ENCODE data around the gene CAMKV. TPM values are rescaled to one million over a fixed set of nuclear protein-coding genes. Genes with fewer than 3 reads are reported as not detected.

Gene CAMKV
- total and polyA plus RNA-seq, 2 experiments from 2014 or later = 2.7 to 3.5 TPM

DNA sequence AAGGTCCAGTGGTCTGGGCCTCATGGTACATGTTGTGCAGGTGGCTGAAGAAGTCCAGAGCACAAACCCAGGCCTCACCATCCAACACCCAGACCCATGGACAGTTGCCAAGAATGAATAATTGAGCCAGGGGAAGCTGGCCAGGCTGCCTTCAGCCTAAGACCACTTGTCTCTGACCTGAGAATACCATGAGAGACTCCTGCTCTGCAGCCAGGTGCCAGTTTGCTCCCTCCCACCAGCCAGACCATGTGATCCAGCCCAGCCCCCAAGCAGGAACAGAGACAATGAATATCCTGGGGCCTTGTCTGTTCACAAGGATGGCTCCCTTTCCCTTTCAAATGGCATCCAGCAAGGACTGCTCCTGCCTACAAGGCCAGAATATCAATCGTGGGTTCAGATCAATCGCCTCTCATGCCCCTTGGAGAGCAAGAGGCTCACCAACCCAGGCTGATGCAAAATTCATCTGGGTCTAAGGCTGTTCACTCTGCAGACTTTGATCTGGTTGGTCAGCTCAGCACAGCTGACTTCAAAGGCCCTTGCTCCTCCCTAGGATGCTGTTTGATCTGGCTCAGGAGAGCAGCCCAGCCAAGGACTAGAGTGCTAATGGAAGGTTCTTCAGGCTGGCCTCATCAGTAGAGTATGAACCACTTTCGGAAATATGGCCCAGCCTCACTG lies 26.7 kb downstream of the CAMKV start:
- Histone ChIP-seq H3K27ac (no peak overlapping the region), H3K36me3 (replicated peaks; ENCODE audit: insufficient read depth, low read depth) (no peaks in the 10 kb centered on the region), H3K9me3 (ENCODE audit: low read depth) (no peaks in the 10 kb centered on the region), H2AFZ (no peak overlapping the region), H3K79me2 (no peaks in the 10 kb centered on the region), H3K4me3 (no peak overlapping the region), H4K20me1 (ENCODE audit: insufficient read depth, poor library complexity, severe bottlenecking) (no peaks in the 10 kb centered on the region), H3K4me1 (ENCODE audit: insufficient read depth) (peaks cover 4% of the 10 kb centered on the region), H3K27me3 (no peaks in the 10 kb centered on the region), H3K9me2 (replicated peaks; ENCODE audit: insufficient read depth) (no peaks in the 10 kb centered on the region), H3K4me2 (no peak overlapping the region)
- WGBS (ENCODE audit: low lambda C conversion rate, missing lambda C conversion rate) = 96% methylated on average over 3 of the region's 3 CpGs
- TF ChIP-seq CTCF (IDR thresholded peaks at IDR 0.05; ENCODE audit: poor library complexity) (no peak), EZH2 (IDR thresholded peaks at IDR 0.05; ENCODE audit: borderline replicate concordance) (no peak), EZH2phosphoT487 (IDR thresholded peaks at IDR 0.05; ENCODE audit: low read depth, severe bottlenecking, unreplicated experiment) (no peak)
- peak; percentile 3 for DNase-seq (ENCODE audit: low spot score)

DNA sequence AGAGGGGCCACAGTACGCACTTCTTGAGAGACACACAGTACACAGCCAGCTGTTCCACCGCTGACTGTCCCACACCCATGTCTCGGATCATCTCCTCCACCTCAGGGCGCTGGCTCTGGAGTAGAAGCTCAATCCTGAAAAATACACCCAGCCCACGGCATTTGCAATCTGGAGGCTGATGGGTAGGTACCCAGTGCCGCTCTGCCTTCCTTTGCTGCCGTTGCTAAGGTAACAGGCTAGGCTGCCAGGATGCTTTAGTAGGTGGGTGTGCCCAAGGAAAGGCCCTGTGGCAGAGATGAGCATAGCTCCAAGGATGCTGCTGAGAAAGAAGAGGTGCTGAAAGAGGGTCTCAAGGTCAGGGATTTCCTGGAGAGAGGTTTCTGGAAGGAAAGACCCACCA lies 27.9 kb downstream of the CAMKV start:
- no peak for DNase-seq (ENCODE audit: low spot score)
- Histone ChIP-seq H3K9me3 (ENCODE audit: low read depth) (no peaks in the 10 kb centered on the region), H3K9me2 (replicated peaks; ENCODE audit: insufficient read depth) (no peaks in the 10 kb centered on the region), H3K27ac (no peak overlapping the region), H3K4me1 (ENCODE audit: insufficient read depth) (peaks cover 4% of the 10 kb centered on the region), H3K4me3 (no peak overlapping the region), H3K4me2 (no peak overlapping the region), H3K36me3 (replicated peaks; ENCODE audit: insufficient read depth, low read depth) (no peaks in the 10 kb centered on the region), H3K27me3 (no peaks in the 10 kb centered on the region), H2AFZ (no peak overlapping the region), H4K20me1 (ENCODE audit: insufficient read depth, poor library complexity, severe bottlenecking) (no peaks in the 10 kb centered on the region), H3K79me2 (no peaks in the 10 kb centered on the region)
- TF ChIP-seq EZH2 (IDR thresholded peaks at IDR 0.05; ENCODE audit: borderline replicate concordance) (no peak), EZH2phosphoT487 (IDR thresholded peaks at IDR 0.05; ENCODE audit: low read depth, severe bottlenecking, unreplicated experiment) (no peak), CTCF (IDR thresholded peaks at IDR 0.05; ENCODE audit: poor library complexity) (no peak)
- WGBS (ENCODE audit: low lambda C conversion rate, missing lambda C conversion rate) = 95% methylated on average over 7 of the region's 7 CpGs

DNA sequence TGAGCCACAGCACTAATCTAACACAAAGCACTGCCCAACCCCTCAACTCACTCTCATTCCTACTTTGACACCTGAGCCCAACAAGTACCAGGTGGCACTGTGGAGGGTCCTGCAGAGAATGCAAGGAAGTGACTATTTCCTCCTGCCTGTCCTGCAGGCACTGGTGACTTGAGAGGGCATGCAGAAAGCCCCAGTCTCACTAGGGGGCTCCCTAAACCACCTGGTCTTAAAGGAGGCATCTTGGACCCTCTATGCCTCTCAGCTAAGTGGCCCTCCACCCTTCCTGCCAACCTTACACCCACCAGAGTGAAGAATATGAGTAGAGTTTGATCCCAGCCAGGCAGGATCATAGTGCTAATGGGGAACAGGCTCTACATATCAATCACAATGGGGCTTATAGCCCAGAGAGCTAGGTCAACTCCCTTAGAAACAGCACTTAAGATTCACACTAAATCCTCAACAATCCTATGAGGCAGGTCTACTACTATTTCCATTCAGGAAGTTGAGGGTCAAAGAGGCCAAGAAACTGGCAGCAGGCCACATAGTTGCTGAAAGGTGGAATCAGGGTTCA lies 28.5 kb downstream of the CAMKV start:
- no peaks in the 10 kb centered on the region for H4K20me1 ChIP-seq (ENCODE audit: insufficient read depth, poor library complexity, severe bottlenecking)
- no peaks in the 10 kb centered on the region for H3K9me3 ChIP-seq (ENCODE audit: low read depth)
- peak; percentile 8 for DNase-seq (ENCODE audit: low spot score)
- TF ChIP-seq EZH2 (IDR thresholded peaks at IDR 0.05; ENCODE audit: borderline replicate concordance) (no peak), CTCF (IDR thresholded peaks at IDR 0.05; ENCODE audit: poor library complexity) (peak; percentile 21)
- H3K4me3 ChIP-seq = no peak overlapping the region
- H3K36me3 ChIP-seq (replicated peaks; ENCODE audit: insufficient read depth, low read depth) = no peaks in the 10 kb centered on the region
- H3K4me2 ChIP-seq = no peak overlapping the region
- H3K4me1 ChIP-seq (ENCODE audit: insufficient read depth) = peaks cover 4% of the 10 kb centered on the region
- no peaks in the 10 kb centered on the region for H3K79me2 ChIP-seq
- no peaks in the 10 kb centered on the region for H3K9me2 ChIP-seq (replicated peaks; ENCODE audit: insufficient read depth)
- no peak overlapping the region for H2AFZ ChIP-seq
- no peak overlapping the region for H3K27ac ChIP-seq
- no peaks in the 10 kb centered on the region for H3K27me3 ChIP-seq
